ENCODE data around the gene PRR15. TPM values are rescaled to one million over a fixed set of nuclear protein-coding genes. Genes with fewer than 3 reads are reported as not detected.

The PRR15 gene
- total and polyA plus RNA-seq, 2 of the 13 experiments (the other 11 are each of a cell fraction or from before 2014, with no cell fraction given), result 2.3 to 7.8 TPM

- TF ChIP-seq AHDC1 (CRISPR knock-in tag; IDR thresholded peaks at IDR 0.05; ENCODE audit: borderline replicate concordance) (no peak), PREB (CRISPR knock-in tag; IDR thresholded peaks at IDR 0.05) (no peak), ZNF530 (CRISPR knock-in tag; IDR thresholded peaks at IDR 0.05; ENCODE audit: low read depth) (no peak), DBP (CRISPR knock-in tag; IDR thresholded peaks at IDR 0.05; ENCODE audit: not compliant biosample characterization) (no peak), ZNF615 (CRISPR knock-in tag; IDR thresholded peaks at IDR 0.05; ENCODE audit: borderline replicate concordance) (0 out of 2 replicates have a peak, but pooled peaks have one; percentile 63), KDM4B (CRISPR knock-in tag; IDR thresholded peaks at IDR 0.05) (no peak), NR2F6 (IDR thresholded peaks at IDR 0.05) (no peak), NR2F6 (CRISPR knock-in tag; IDR thresholded peaks at IDR 0.05) (no peak), RARA (CRISPR knock-in tag; IDR thresholded peaks at IDR 0.05) (no peak), ZNF30 (CRISPR knock-in tag; IDR thresholded peaks at IDR 0.05) (no peak), NRL (CRISPR knock-in tag; IDR thresholded peaks at IDR 0.05; ENCODE audit: borderline replicate concordance) (no peak), HDAC6 (IDR thresholded peaks at IDR 0.05; ENCODE audit: low read depth, low read length) (no peak), TAF15 (IDR thresholded peaks at IDR 0.05; ENCODE audit: low read depth, low read length, poor library complexity, severe bottlenecking) (no peak), ZNF883 (CRISPR knock-in tag; IDR thresholded peaks at IDR 0.05; ENCODE audit: not compliant biosample characterization) (no peak), SOX5 (CRISPR knock-in tag; IDR thresholded peaks at IDR 0.05; ENCODE audit: borderline replicate concordance) (no peak), ZNF644 (CRISPR knock-in tag; IDR thresholded peaks at IDR 0.05; ENCODE audit: low read depth) (no peak), ELF3 (CRISPR knock-in tag; IDR thresholded peaks at IDR 0.05) (0 out of 2 replicates have a peak, but pooled peaks have one; percentile 37), SNAPC5 (CRISPR knock-in tag; IDR thresholded peaks at IDR 0.05; ENCODE audit: borderline replicate concordance) (no peak), KAT8 (CRISPR knock-in tag; IDR thresholded peaks at IDR 0.05) (peak; percentile 65; the same call in 1 of the 2 replicates), ELF4 (CRISPR knock-in tag; IDR thresholded peaks at IDR 0.05; ENCODE audit: borderline replicate concordance) (no peak), ZBTB34 (CRISPR knock-in tag; IDR thresholded peaks at IDR 0.05) (no peak), ZNF709 (CRISPR knock-in tag; IDR thresholded peaks at IDR 0.05) (no peak)
Measured at GRCh38 chr7:29564496-29565223, 1.0 kb downstream of the PRR15 start (continued).
